PC-9 (cell line): Measurements from ENCODE around the gene DGKZ. TPM values are rescaled to one million over a fixed set of nuclear protein-coding genes. Genes with fewer than 3 reads are reported as not detected.

Experiments
- BruUV-seq: library from RNA; stranded (reverse); fragments of 400-500 nt; replicated peaks from 2 replicates; lab custom pipeline; 2021; lab: Mats Ljungman, UMichigan
- CTCF ChIA-PET: fragments of 300-600 bp; sonication (Branson Sonifier 250); formaldehyde crosslinking; loops from one replicate; lab custom pipeline; 2022; ENCODE audit warnings: antibody characterized with exemption; lab: Charles Lee
- POLR2A ChIA-PET: fragments of 300-600 bp; sonication (Branson Sonifier 250); formaldehyde crosslinking; loops from one replicate; lab custom pipeline; 2022; ENCODE audit warnings: antibody characterized with exemption; ENCODE audit not compliant: unreplicated experiment; lab: Charles Lee
- DNase-seq, 2 experiments: peaks; one replicate each; pipeline versions ENCODE4 v3.0.0 to v3.0.0-alpha.2; 2015 to 2022; ENCODE audit warnings: mixed read lengths in 1 of 2
- H2AFZ ChIP-seq: fragments of 200-600 bp; sonication (generic); 2 replicates; pipeline ENCODE4 v1.8.1; 2017; ENCODE audit warnings: antibody characterized with exemption
- H3F3A ChIP-seq: fragments of 200-600 bp; sonication (generic); 2 replicates; pipeline ENCODE4 v1.8.1; 2017; ENCODE audit warnings: antibody characterized with exemption, mild to moderate bottlenecking, low read depth; ENCODE audit not compliant: insufficient read depth
- H3K27ac ChIP-seq: fragments of 200-600 bp; sonication (generic); 2 replicates; pipeline ENCODE4 v1.6.1; 2016; ENCODE audit warnings: mixed run types
- H3K27me3 ChIP-seq: fragments of 200-600 bp; sonication (generic); 2 replicates; pipeline ENCODE4 v1.6.1; 2016; ENCODE audit warnings: low read depth, mixed run types; ENCODE audit not compliant: insufficient read depth
- H3K36me3 ChIP-seq: fragments of 200-600 bp; sonication (generic); 2 replicates; pipeline ENCODE4 v1.6.1; 2016; ENCODE audit warnings: low read depth, mixed run types
- H3K4me1 ChIP-seq: fragments of 200-600 bp; sonication (generic); replicated peaks from 2 replicates; pipeline ENCODE4 v1.6.1; 2016; ENCODE audit warnings: mixed run types; ENCODE audit not compliant: insufficient read depth
- H3K4me2 ChIP-seq: fragments of 200-600 bp; sonication (generic); 2 replicates; pipeline ENCODE4 v1.6.1; 2017; ENCODE audit warnings: mixed run types
- H3K4me3 ChIP-seq: fragments of 200-600 bp; sonication (generic); 2 replicates; pipeline ENCODE4 v1.6.1; 2016; ENCODE audit warnings: mixed run types
- H3K79me2 ChIP-seq: fragments of 200-600 bp; sonication (generic); 2 replicates; pipeline ENCODE4 v1.6.1; 2017; ENCODE audit warnings: low read depth, mixed run types
- H3K9me2 ChIP-seq: fragments of 200-600 bp; sonication (generic); 2 replicates; pipeline ENCODE4 v1.8.1; 2017; ENCODE audit warnings: mild to moderate bottlenecking; ENCODE audit not compliant: insufficient read depth
- H3K9me3 ChIP-seq: fragments of 200-600 bp; sonication (generic); 2 replicates; pipeline ENCODE4 v1.8.1; 2016; ENCODE audit warnings: low read depth; ENCODE audit not compliant: insufficient read depth
- H4K20me1 ChIP-seq: fragments of 200-600 bp; sonication (generic); 2 replicates; pipeline ENCODE4 v1.8.1; 2017; ENCODE audit not compliant: insufficient read depth
- EZH2 ChIP-seq: fragments of 200-600 bp; sonication (generic); IDR thresholded peaks from 2 replicates; pipeline ENCODE4 v1.8.0; 2017; ENCODE audit warnings: antibody characterized with exemption, low read depth
- intact Hi-C: fragments of 100-400 bp; cut with micrococcal nuclease; formaldehyde crosslinking; loops from one replicate; pipeline ENCODE4 v1.10.0; 2022; ENCODE audit not compliant: unreplicated experiment
- total RNA-seq: library from RNA; stranded (reverse); gene quantifications from 2 replicates; pipeline ENCODE4 v1.2.3, GENCODE V29; 2021
- TF ChIP-seq, protein P1 (sequence below): fragments of 200-600 bp; sonication (generic); conservative IDR thresholded peaks from 2 replicates; pipeline ENCODE4 v1.6.1; 2017; ENCODE audit warnings: mixed run types, antibody characterized with exemption, mild to moderate bottlenecking, moderate library complexity

Gene DGKZ
- total RNA-seq, 1 experiment from 2014 or later: 49.3 TPM

GRCh38 chr11:46326813-46327416 lies 20.3 kb upstream of the DGKZ start:
- Histone ChIP-seq H3K9me3 (no peaks in the 10 kb centered on the region), H4K20me1 (no peaks in the 10 kb centered on the region), H3K27me3 (no peaks in the 10 kb centered on the region), H3K27ac (no peak overlapping the region), H3F3A (peaks cover 16% of the 10 kb centered on the region), H2AFZ (no peak overlapping the region), H3K36me3 (no peaks in the 10 kb centered on the region), H3K79me2 (no peaks in the 10 kb centered on the region), H3K9me2 (no peaks in the 10 kb centered on the region), H3K4me3 (no peak overlapping the region), H3K4me2 (no peak overlapping the region), H3K4me1 (peaks cover 8% of the 10 kb centered on the region)
- BruUV-seq: no TSS peak
- intact Hi-C loops: no loop called here
- DNase-seq: no peak
- TF ChIP-seq EZH2: no peak
- TF ChIP-seq, protein P1, sequence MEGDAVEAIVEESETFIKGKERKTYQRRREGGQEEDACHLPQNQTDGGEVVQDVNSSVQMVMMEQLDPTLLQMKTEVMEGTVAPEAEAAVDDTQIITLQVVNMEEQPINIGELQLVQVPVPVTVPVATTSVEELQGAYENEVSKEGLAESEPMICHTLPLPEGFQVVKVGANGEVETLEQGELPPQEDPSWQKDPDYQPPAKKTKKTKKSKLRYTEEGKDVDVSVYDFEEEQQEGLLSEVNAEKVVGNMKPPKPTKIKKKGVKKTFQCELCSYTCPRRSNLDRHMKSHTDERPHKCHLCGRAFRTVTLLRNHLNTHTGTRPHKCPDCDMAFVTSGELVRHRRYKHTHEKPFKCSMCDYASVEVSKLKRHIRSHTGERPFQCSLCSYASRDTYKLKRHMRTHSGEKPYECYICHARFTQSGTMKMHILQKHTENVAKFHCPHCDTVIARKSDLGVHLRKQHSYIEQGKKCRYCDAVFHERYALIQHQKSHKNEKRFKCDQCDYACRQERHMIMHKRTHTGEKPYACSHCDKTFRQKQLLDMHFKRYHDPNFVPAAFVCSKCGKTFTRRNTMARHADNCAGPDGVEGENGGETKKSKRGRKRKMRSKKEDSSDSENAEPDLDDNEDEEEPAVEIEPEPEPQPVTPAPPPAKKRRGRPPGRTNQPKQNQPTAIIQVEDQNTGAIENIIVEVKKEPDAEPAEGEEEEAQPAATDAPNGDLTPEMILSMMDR: no peak
- ChIA-PET CTCF (interaction anchor here (0.5 kb wide), 1 partner anchor 209 kb away, joined by 7 read pairs; no protein-coding TSS in a partner anchor), POLR2A (no interaction called here)

- ChIA-PET POLR2A (interaction anchor here (0.6 to 0.7 kb wide), 2 partner anchors 20 to 226 kb away, joined by 3 to 4 read pairs; partner anchors contain the start of gene DGKZ), CTCF (interaction anchor here (0.5 to 0.6 kb wide), 3 partner anchors 12 to 25 kb away, joined by 3 to 9 read pairs (median 3); no protein-coding TSS in a partner anchor)
- no peaks in the 10 kb centered on the region for H3K27me3 ChIP-seq
- no peaks in the 10 kb centered on the region for H3K79me2 ChIP-seq
- H3K9me2 ChIP-seq: no peaks in the 10 kb centered on the region
- intact Hi-C loops: no loop called here
- TF ChIP-seq, protein P1: no peak
- no peak for TF ChIP-seq EZH2
- peak in 1 of 2 experiments; percentile 32 for DNase-seq
- H3K4me2 ChIP-seq: no peak overlapping the region
- no peaks in the 10 kb centered on the region for H3K9me3 ChIP-seq
- H2AFZ ChIP-seq: no peak overlapping the region
- no TSS peak for BruUV-seq
- H3K4me1 ChIP-seq: peaks cover 8% of the 10 kb centered on the region
- H3K27ac ChIP-seq: no peak overlapping the region
- H3K4me3 ChIP-seq: no peak overlapping the region
- H3F3A ChIP-seq: peaks cover 16% of the 10 kb centered on the region
- H4K20me1 ChIP-seq: no peaks in the 10 kb centered on the region
- H3K36me3 ChIP-seq: no peaks in the 10 kb centered on the region
Measured at GRCh38 chr11:46327829-46328228, 19.4 kb upstream of the DGKZ start.

DNA sequence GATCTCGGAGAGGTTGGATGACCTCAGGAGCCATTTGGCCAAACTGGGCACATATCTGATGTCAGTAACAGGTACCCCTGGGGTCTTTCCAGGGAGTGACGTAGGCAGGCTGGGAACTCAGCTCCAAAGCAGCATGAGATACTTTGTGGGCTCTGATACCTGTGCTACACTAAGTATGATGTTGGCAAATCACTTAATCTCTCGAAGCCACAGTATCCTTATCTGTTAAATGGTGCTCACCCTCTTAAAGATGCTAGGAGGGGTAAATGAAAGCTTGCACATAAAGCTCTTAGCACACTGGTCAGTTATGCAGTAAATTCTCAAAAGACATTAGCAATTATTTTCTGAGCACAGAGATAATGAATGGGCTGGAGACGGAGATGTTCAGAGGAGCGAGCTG lies 17.1 kb upstream of the DGKZ start:
- H3K9me3 ChIP-seq: no peaks in the 10 kb centered on the region
- H3K4me1 ChIP-seq: peaks cover 18% of the 10 kb centered on the region
- no TSS peak for BruUV-seq
- H3K27me3 ChIP-seq: no peaks in the 10 kb centered on the region
- no peaks in the 10 kb centered on the region for H3K79me2 ChIP-seq
- no peak overlapping the region for H3K4me3 ChIP-seq
- no peaks in the 10 kb centered on the region for H4K20me1 ChIP-seq
- no peak overlapping the region for H2AFZ ChIP-seq
- H3K36me3 ChIP-seq: no peaks in the 10 kb centered on the region
- POLR2A ChIA-PET: no interaction called here
- H3F3A ChIP-seq: peaks cover 21% of the 10 kb centered on the region
- no peak for TF ChIP-seq EZH2
- TF ChIP-seq, protein P1: no peak
- CTCF ChIA-PET: interaction anchor here (0.6 kb wide), 1 partner anchor 9 kb away, joined by 7 read pairs; no protein-coding TSS in a partner anchor
- no peak overlapping the region for H3K27ac ChIP-seq
- no peak overlapping the region for H3K4me2 ChIP-seq
- intact Hi-C loops: no loop called here
- no peak for DNase-seq
- no peaks in the 10 kb centered on the region for H3K9me2 ChIP-seq
